Measurements from ENCODE around the gene TRIM59. TPM values are rescaled to one million over a fixed set of nuclear protein-coding genes. Genes with fewer than 3 reads are reported as not detected.

TRIM59 gene
- total and polyA plus RNA-seq, 3 donors from 2014 or later, result 9.1 to 20.6 (median 13.9) TPM

DNA sequence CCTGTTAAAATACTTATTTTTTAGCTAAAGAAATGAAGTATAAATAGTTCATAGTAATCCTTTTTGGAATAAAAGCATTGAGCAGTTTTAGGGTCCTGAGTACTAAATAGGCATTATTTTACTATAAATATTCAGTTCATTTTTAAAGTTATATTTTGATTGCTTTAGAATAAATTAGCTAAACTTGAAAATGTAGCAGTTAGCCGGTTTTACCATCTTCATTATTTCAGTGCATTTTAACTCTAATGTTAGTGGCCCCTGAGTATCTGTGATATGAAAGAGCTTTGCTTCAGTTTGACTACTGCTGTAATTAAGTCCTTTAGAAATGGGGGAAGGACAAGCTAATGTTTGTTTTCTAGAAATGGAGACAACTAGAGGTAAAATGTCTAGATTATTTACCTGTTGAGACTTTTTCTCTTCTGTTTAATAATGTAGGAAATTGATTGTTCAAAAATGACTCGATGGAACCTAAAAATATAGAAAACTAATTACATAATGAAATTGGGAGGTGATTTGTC lies 46.5 kb downstream of the TRIM59 start:
- H3K27me3 ChIP-seq, result no peaks in the 10 kb centered on the region
- H3K4me3 ChIP-seq, result peak overlapping the region in 1 of 2 donors; percentile 81
- H3K36me3 ChIP-seq (ENCODE audit: low read depth, missing control alignments), result no peaks in the 10 kb centered on the region
- DNase-seq, result no peak
- no peaks in the 10 kb centered on the region for H3K4me1 ChIP-seq
- H3K27ac ChIP-seq, result peak overlapping the region; percentile 93 to 95
- TF ChIP-seq, protein P1, sequence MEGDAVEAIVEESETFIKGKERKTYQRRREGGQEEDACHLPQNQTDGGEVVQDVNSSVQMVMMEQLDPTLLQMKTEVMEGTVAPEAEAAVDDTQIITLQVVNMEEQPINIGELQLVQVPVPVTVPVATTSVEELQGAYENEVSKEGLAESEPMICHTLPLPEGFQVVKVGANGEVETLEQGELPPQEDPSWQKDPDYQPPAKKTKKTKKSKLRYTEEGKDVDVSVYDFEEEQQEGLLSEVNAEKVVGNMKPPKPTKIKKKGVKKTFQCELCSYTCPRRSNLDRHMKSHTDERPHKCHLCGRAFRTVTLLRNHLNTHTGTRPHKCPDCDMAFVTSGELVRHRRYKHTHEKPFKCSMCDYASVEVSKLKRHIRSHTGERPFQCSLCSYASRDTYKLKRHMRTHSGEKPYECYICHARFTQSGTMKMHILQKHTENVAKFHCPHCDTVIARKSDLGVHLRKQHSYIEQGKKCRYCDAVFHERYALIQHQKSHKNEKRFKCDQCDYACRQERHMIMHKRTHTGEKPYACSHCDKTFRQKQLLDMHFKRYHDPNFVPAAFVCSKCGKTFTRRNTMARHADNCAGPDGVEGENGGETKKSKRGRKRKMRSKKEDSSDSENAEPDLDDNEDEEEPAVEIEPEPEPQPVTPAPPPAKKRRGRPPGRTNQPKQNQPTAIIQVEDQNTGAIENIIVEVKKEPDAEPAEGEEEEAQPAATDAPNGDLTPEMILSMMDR (IDR thresholded peaks at IDR 0.05), result no peak
- no peak for TF ChIP-seq POLR2A (IDR thresholded peaks at IDR 0.05)
- 49 to 59% methylated on average over 2 of the region's 2 CpGs for WGBS, 2 donors
- H3K9me3 ChIP-seq, result no peaks in the 10 kb centered on the region
- intact Hi-C loops (cut with DNase I; ENCODE audit: low total_unique reads), result no loop called here

GRCh38 chr3:160402221-160403027 lies 47.2 kb downstream of the TRIM59 start:
- H3K9me3 ChIP-seq, result no peaks in the 10 kb centered on the region
- intact Hi-C loops (cut with DNase I; ENCODE audit: low total_unique reads), result no loop called here
- TF ChIP-seq, protein P1 (IDR thresholded peaks at IDR 0.05), result no peak
- no peak for TF ChIP-seq POLR2A (IDR thresholded peaks at IDR 0.05)
- H3K27me3 ChIP-seq, result no peaks in the 10 kb centered on the region
- H3K36me3 ChIP-seq (ENCODE audit: low read depth, missing control alignments), result no peaks in the 10 kb centered on the region
- WGBS, 2 donors, result 34 to 35% methylated on average over 11 of the region's 11 CpGs
- H3K4me1 ChIP-seq, result no peaks in the 10 kb centered on the region
- peak overlapping the region; percentile 93 to 95 for H3K27ac ChIP-seq
- H3K4me3 ChIP-seq, result peak overlapping the region in 1 of 2 donors; percentile 81
- no peak for DNase-seq

DNA sequence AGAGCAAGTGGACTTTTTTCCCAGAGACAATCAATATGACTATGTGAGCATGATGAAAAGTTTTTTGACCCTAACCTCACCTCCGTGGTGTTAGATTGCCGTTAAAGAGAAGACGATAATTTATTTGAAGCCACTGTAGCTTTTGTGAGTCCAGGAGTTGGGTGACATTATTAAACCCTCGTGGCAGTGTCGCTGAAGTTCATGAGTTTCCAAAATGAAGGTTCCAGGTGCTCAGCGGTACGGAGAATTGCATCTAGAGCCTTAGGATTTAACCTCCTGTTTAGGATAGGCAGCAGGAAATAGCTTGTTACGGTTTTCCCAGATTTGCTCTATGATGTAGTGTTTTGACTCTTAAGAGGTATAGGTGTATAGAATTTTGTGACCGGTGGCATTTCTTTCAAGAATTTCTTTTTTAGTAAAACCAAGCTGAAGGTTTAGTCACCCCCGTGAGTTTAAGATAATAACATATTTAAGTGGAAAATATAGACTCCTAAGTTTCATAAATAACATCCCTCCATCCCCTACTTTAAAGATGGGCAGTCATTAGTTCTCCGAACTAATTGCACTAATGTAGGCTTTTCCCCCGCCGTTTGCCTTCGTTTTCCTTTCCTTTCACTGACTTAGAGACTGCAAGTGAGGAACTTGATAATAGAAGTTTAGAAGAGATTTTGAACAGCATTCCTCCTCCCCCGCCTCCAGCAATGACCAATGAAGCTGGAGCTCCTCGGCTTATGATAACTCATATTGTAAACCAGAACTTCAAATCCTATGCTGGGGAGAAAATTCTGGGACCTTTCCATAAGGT lies 48.1 kb downstream of the TRIM59 start:
- no peaks in the 10 kb centered on the region for H3K9me3 ChIP-seq
- H3K4me3 ChIP-seq, result peak overlapping the region; percentile 77 to 81
- no peaks in the 10 kb centered on the region for H3K36me3 ChIP-seq (ENCODE audit: low read depth, missing control alignments)
- H3K4me1 ChIP-seq, result no peaks in the 10 kb centered on the region
- intact Hi-C loops (cut with DNase I; ENCODE audit: low total_unique reads), result no loop called here
- 19 to 24% methylated on average over 16 of the region's 16 CpGs for WGBS, 2 donors
- no peaks in the 10 kb centered on the region for H3K27me3 ChIP-seq
- DNase-seq, result peak; percentile 83
- TF ChIP-seq POLR2A (IDR thresholded peaks at IDR 0.05), result no peak
- TF ChIP-seq, protein P1 (IDR thresholded peaks at IDR 0.05), result no peak
- peak overlapping the region; percentile 93 to 95 for H3K27ac ChIP-seq

DNA sequence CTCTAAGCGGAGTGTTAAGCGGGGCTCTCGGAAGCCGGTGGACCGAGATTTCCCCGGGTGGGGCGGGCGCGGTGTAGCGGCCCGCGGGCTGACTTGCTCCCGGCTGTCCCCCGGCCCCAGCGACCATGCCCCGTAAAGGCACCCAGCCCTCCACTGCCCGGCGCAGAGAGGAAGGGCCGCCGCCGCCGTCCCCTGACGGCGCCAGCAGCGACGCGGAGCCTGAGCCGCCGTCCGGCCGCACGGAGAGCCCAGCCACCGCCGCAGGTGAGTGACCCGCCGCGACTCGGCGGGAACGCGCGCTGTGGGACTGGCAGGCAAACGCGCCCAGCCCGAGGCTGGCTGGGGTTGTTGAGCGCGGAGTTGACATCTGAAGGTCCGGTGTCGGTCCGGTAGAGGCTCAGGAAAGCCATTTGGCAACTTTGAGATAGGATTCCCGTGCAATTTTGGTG lies 48.9 kb downstream of the TRIM59 start:
- 1% methylated on average over 13 to 42 of the region's 51 CpGs for WGBS, 2 donors
- H3K4me3 ChIP-seq, result peak overlapping the region; percentile 77 to 81
- H3K27ac ChIP-seq, result peak overlapping the region; percentile 93 to 95
- no peaks in the 10 kb centered on the region for H3K36me3 ChIP-seq (ENCODE audit: low read depth, missing control alignments)
- no peaks in the 10 kb centered on the region for H3K9me3 ChIP-seq
- TF ChIP-seq, protein P1 (IDR thresholded peaks at IDR 0.05), result no peak
- no peak for TF ChIP-seq POLR2A (IDR thresholded peaks at IDR 0.05)
- peak; percentile 29 for DNase-seq
- H3K4me1 ChIP-seq, result no peaks in the 10 kb centered on the region
- no peaks in the 10 kb centered on the region for H3K27me3 ChIP-seq
- intact Hi-C loops (cut with DNase I; ENCODE audit: low total_unique reads), result no loop called here

Data from testis (tissue), 3 donors.